Choroid plexus epithelial cell (primary cell): ENCODE measurements around the gene TULP4.
"Not testable (repeated sequence)": the region's sequence is repeated elsewhere in the genome, so short reads cannot be mapped to it uniquely, and the experiment has no call there.

Source experiments
- DNase-seq: peaks from one replicate; pipeline ENCODE4 v3.0.0-alpha.2; 2010; ENCODE audit warnings: low read depth
- H3K4me3 ChIP-seq: 2 replicates; pipeline ENCODE4 v1.5.1; 2011; ENCODE audit warnings: low read depth, mild to moderate bottlenecking, control low read depth, low read length, moderate library complexity
- CTCF ChIP-seq: conservative IDR thresholded peaks from 2 replicates; pipeline ENCODE4 v1.5.1; 2011; ENCODE audit warnings: low read depth, mild to moderate bottlenecking, control low read depth, inconsistent platforms, low read length, moderate library complexity

Gene TULP4

GRCh38 chr6:158476389-158476788, 164.1 kb downstream of the TULP4 start:
- no peak for DNase-seq
- TF ChIP-seq CTCF: no peak
- no peak overlapping the region for H3K4me3 ChIP-seq

- H3K4me3 ChIP-seq, DNase-seq: not testable (repeated sequence)
Measured at GRCh38 chr6:158477722-158478121, 165.5 kb downstream of the TULP4 start.

DNA sequence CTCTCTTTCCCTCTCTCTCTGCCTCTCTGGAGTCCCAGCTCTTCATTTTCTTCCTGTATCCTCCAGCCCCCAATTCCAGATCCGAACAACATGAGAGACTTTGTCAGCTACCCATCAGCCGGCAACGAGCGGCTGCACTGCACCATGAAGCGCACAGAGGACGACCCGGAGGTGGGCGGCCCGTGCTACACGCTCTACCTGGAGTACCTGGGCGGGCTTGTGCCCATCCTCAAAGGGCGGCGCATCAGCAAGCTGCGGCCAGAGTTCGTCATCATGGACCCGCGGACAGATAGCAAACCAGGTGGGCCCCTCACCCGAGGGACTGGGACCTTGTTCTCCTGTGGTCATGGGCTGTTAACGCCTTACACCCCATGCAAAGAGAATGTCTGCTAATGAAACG, 168.7 kb downstream of the TULP4 start:
- TF ChIP-seq CTCF: no peak
- H3K4me3 ChIP-seq: no peak overlapping the region
- no peak for DNase-seq

DNA sequence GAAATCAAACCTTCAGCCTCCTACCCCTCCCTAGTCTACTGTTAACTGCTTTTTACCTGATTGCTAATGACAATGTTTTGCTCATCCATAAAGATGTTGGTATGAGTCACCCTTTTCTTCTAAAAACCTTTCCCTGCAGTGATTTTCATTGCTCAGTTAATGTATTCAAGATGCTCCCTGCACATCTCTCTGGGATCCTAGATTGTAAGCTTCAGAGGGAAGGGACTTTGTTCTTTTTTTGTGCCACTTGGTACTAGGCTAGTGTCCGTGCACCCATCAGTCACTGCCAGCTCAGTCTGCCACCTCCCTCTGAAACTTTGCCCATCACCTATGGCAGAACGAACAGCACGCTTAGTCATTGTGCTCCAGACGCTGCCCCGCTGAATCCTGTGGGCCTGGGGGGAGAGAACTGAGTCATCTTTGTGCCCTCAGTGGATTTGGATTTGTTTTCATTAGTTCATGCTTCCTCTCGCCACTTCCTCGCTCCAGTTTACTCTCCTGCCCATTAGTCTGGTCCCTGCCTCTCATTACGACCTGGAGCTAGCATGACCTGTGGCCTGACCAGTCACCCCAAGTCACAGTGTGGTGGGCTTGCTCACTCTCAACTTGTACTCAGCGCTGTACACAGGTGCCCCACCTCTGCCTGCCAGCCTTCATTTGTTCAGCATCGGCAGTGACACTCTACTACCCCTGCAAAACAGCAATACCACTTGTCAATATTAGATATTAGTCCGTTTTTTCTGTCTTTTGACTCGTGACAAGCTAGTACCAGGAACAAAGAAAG, 169.6 kb downstream of the TULP4 start:
- DNase-seq: peak; percentile 50
- no peak for TF ChIP-seq CTCF
- H3K4me3 ChIP-seq: no peak overlapping the region

DNA sequence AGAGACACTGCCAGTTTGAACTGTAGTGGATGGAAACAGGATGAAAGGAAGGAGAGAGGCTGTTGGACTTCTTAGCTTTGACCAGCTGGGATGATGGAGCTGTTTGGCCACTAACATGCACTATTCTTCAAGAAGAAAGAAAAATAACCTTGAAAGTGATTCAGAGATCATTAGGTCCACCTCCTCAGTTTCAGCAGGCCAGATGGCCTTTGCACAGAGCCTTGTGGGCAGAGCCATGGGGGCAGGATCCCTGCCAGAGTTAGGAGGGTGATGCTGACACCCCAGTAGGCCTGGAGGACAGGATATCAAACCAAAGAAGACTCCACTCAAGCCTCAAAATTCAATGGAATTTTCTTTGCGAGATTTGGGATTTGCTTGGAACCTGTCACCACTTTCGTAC, 173.2 kb downstream of the TULP4 start:
- no peak for DNase-seq
- TF ChIP-seq CTCF: no peak

DNA sequence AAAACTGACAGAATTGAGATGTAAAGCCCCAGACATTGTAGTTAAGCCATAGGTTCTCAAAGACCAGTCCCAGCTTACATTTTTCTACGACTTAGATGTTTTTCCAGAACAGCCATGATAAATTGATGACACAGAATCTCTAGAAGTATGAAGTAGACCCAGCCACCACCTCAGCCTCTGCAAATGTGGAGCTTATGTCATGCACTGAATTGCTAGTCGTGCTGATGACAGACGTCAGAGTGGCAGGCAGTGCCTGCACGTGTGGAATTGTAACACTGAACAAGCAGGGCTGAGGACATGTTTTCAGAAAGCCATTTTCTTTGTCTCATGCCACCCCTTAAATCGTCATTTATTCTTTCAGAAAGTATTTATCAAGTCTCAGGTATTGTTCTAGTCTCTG, 175.2 kb downstream of the TULP4 start:
- H3K4me3 ChIP-seq: no peak overlapping the region
- TF ChIP-seq CTCF: no peak
- no peak for DNase-seq

More for the DNA sequence above, 173.2 kb downstream of the TULP4 start:
- H3K4me3 ChIP-seq: no peak overlapping the region

- no peak overlapping the region for H3K4me3 ChIP-seq
- TF ChIP-seq CTCF: no peak
- peak; percentile 95 for DNase-seq
Measured at GRCh38 chr6:158488065-158488464, 175.8 kb downstream of the TULP4 start.
